ENCODE data around the gene AQP1.

DNA sequence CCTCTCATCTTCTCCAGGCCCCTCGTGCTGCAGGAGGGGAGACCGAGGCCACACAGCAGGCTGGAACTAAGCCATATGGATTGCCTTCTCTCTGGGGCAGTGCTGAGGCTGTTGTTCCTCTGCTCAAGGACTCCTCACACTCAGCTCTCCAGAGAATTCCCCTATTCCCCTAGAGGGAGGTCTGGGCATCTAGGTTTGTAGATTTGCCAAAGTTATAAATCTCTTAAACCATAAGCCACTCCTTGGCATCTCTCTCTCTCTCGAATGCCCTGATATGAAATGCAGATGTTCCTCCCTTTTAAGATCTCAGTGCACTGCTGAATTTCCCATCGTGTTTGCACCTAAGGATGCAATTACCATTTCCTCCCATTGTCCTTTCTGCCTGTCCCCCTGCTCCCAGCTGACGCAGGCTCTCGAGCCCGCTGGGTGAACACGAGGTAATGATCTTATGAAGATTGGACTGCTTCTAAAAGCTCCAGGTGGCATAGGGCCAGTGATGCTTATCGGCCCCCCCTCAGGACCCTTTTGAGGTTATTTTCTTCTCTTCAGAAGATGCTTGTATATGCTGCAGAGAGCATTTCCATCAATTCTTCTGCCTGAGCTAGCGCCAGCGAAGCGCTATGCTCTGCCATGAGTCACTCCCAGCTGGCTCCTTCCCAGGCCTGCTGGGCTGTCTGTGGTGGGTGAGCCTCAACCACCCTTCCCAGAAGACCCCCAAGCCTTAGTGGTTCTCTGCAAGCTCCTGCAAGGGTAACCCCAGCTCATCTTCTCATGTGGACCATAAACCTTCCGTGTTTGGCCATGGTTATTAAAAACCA lies 41.6 kb upstream of the AQP1 start:
- TF ChIP-seq ZNF670 (CRISPR knock-in tag; IDR thresholded peaks at IDR 0.05; ENCODE audit: borderline replicate concordance) (no peak), ZNF180 (CRISPR knock-in tag; IDR thresholded peaks at IDR 0.05; ENCODE audit: borderline replicate concordance, low read depth) (no peak), YY1 (IDR thresholded peaks at IDR 0.05; ENCODE audit: insufficient read depth, insufficient replicate concordance, low read depth, low read length) (no peak), ZNF577 (CRISPR knock-in tag; IDR thresholded peaks at IDR 0.05; ENCODE audit: borderline replicate concordance, low read depth) (no peak), IRF2 (CRISPR knock-in tag; IDR thresholded peaks at IDR 0.05) (no peak), ZFP36 (IDR thresholded peaks at IDR 0.05; ENCODE audit: borderline replicate concordance, low read depth, low read length, partially characterized antibody) (no peak)
